ENCODE data around the gene GRM4. TPM values are rescaled to one million over a fixed set of nuclear protein-coding genes. Genes with fewer than 3 reads are reported as not detected.
A peak's percentile ranks its signal among the peaks of the same experiment; 100 is the strongest.

GRM4 gene
- total and polyA plus RNA-seq, 9 of the 15 experiments (the other 6 are each of a cell fraction or from before 2014, with no cell fraction given) = 0.18 TPM; not detected in 8

- H4K20me1 ChIP-seq (replicated peaks; ENCODE audit: control insufficient read depth, insufficient read depth, low read length) = peaks cover 13% of the 10 kb centered on the region
- no peak overlapping the region for H3K4me2 ChIP-seq (ENCODE audit: insufficient read depth, low read length)
- H3K4me3 ChIP-seq = no peak overlapping the region
- no peak overlapping the region for H3K9ac ChIP-seq (ENCODE audit: insufficient read depth in 1 of 2, low read depth in 2 of 2, low read length in 2 of 2)
- H3K4me1 ChIP-seq (replicated peaks in 1 of 2; ENCODE audit: control insufficient read depth in 2 of 2, insufficient read depth in 2 of 2, low read length in 2 of 2) = peaks cover 0 to 13% of the 10 kb centered on the region in 2 experiments; a peak in 2 of 5 replicates
- DNase-seq (ENCODE audit: extremely low read depth in 1 of 4, low spot score in 3 of 4) = no peak
- no peak overlapping the region for H3K27ac ChIP-seq (ENCODE audit: extremely low read depth, low read depth, low read length)
- no peaks in the 10 kb centered on the region for H3K79me2 ChIP-seq (ENCODE audit: control insufficient read depth, insufficient read depth, low read length)
- in situ Hi-C loops (cut with MboI) (no loop called here), intact Hi-C loops (cut with micrococcal nuclease) (no loop called here)
- POLR2A ChIA-PET = interaction anchor here (0.6 to 0.9 kb wide), 3 partner anchors 11 to 451 kb away, joined by 3 read pairs; no protein-coding TSS in a partner anchor
- TF ChIP-seq MEIS2 (IDR thresholded peaks at IDR 0.05; ENCODE audit: partially characterized antibody) (no peak), U2AF1 (optimal IDR thresholded peaks at IDR 0.05; ENCODE audit: low read depth, low read length) (no peak), PHF21A (IDR thresholded peaks at IDR 0.05; ENCODE audit: borderline replicate concordance, low read depth) (no peak), RFX1 (IDR thresholded peaks at IDR 0.05) (no peak), CBX3 (IDR thresholded peaks at IDR 0.05; ENCODE audit: borderline replicate concordance in 1 of 2, low read length in 2 of 2) (no peak), ZNF347 (CRISPR knock-in tag; IDR thresholded peaks at IDR 0.05; ENCODE audit: low read depth) (no peak)
- H3K27me3 ChIP-seq (ENCODE audit: control insufficient read depth in 2 of 2, insufficient read depth in 2 of 2, low read length in 2 of 2) = peaks cover 33 to 63% of the 10 kb centered on the region in 2 experiments; a peak in 4 of 5 replicates
- no peaks in the 10 kb centered on the region for H3K9me1 ChIP-seq (ENCODE audit: control insufficient read depth, insufficient read depth, low read length)
- H3K36me3 ChIP-seq (ENCODE audit: control insufficient read depth, insufficient read depth, low read length) = no peaks in the 10 kb centered on the region
- H3K9me3 ChIP-seq (replicated peaks; ENCODE audit: control insufficient read depth, insufficient read depth, low read depth, low read length) = no peaks in the 10 kb centered on the region
- CTCF ChIA-PET (ENCODE audit: low intra/inter-chr PET ratio) = no interaction called here
- WGBS (ENCODE audit: insufficient coverage, low coverage, missing lambda C conversion rate) = 1% methylated on average over 4 of the region's 4 CpGs
- H2AFZ ChIP-seq (ENCODE audit: low read depth, low read length) = no peak overlapping the region
- no peak for FAIRE-seq
- BruUV-seq (replicated peaks) = no TSS peak
- no peak for ATAC-seq
These were observed 7.7 kb downstream of the GRM4 start for GRCh38 chr6:34138191-34138590.

GRCh38 chr6:34135541-34135940 lies 10.3 kb downstream of the GRM4 start:
- no TSS peak for BruUV-seq (replicated peaks)
- CTCF ChIA-PET (ENCODE audit: low intra/inter-chr PET ratio) = no interaction called here
- TF ChIP-seq CEBPG (CRISPR knock-in tag; IDR thresholded peaks at IDR 0.05) (no peak), CEBPG (tag; conservative IDR thresholded peaks at IDR 0.05 in 1 of 2, IDR thresholded peaks at IDR 0.05 in 1 of 2) (peak in 1 of 2 experiments; percentile 80; a peak in 2 of 4 replicates), RCOR1 (IDR thresholded peaks at IDR 0.05; ENCODE audit: borderline replicate concordance in 1 of 2, low read depth in 2 of 2, low read length in 2 of 2) (peak in 1 of 2 experiments; percentile 18; a peak in 1 of 4 replicates), PBX2 (CRISPR knock-in tag; IDR thresholded peaks at IDR 0.05; ENCODE audit: low read depth) (no peak), PBX2 (tag; conservative IDR thresholded peaks at IDR 0.05; ENCODE audit: low read depth) (0 out of 2 replicates have a peak, but pooled peaks have one; percentile 8), ZC3H4 (CRISPR knock-in tag; IDR thresholded peaks at IDR 0.05; ENCODE audit: borderline replicate concordance) (no peak), CTBP1 (IDR thresholded peaks at IDR 0.05; ENCODE audit: borderline replicate concordance) (peak; percentile 64), MEIS2 (IDR thresholded peaks at IDR 0.05; ENCODE audit: partially characterized antibody) (peak; percentile 76)

More at GRCh38 chr6:34135541-34135940, 10.3 kb downstream of the GRM4 start:
- Histone ChIP-seq H3K9me1 (ENCODE audit: control insufficient read depth, insufficient read depth, low read length) (no peaks in the 10 kb centered on the region), H3K4me3 (no peak overlapping the region), H3K27ac (ENCODE audit: extremely low read depth, low read depth, low read length) (no peak overlapping the region), H3K4me1 (replicated peaks in 1 of 2; ENCODE audit: control insufficient read depth in 2 of 2, insufficient read depth in 2 of 2, low read length in 2 of 2) (peaks cover 0 to 5% of the 10 kb centered on the region in 2 experiments; a peak in 1 of 5 replicates), H3K36me3 (ENCODE audit: control insufficient read depth, insufficient read depth, low read length) (no peaks in the 10 kb centered on the region), H3K79me2 (ENCODE audit: control insufficient read depth, insufficient read depth, low read length) (no peaks in the 10 kb centered on the region), H3K27me3 (ENCODE audit: control insufficient read depth in 2 of 2, insufficient read depth in 2 of 2, low read length in 2 of 2) (peaks cover 15 to 44% of the 10 kb centered on the region in 2 experiments; a peak in 4 of 5 replicates), H4K20me1 (replicated peaks; ENCODE audit: control insufficient read depth, insufficient read depth, low read length) (peaks cover 20% of the 10 kb centered on the region), H3K4me2 (ENCODE audit: insufficient read depth, low read length) (no peak overlapping the region), H2AFZ (ENCODE audit: low read depth, low read length) (no peak overlapping the region), H3K9ac (ENCODE audit: insufficient read depth in 1 of 2, low read depth in 2 of 2, low read length in 2 of 2) (no peak overlapping the region), H3K9me3 (replicated peaks; ENCODE audit: control insufficient read depth, insufficient read depth, low read depth, low read length) (no peaks in the 10 kb centered on the region)
- FAIRE-seq = no peak
- in situ Hi-C loops (cut with MboI) (no loop called here), intact Hi-C loops (cut with micrococcal nuclease) (no loop called here)
- no peak; the same call in 1 of the 3 replicates for ATAC-seq
- DNase-seq (ENCODE audit: extremely low read depth in 1 of 4, low spot score in 3 of 4) = no peak
- 3% methylated on average over 2 of the region's 2 CpGs for WGBS (ENCODE audit: insufficient coverage, low coverage, missing lambda C conversion rate)
- POLR2A ChIA-PET = interaction anchor here (0.7 to 1.4 kb wide), 3 partner anchors 11 to 80 kb away, joined by 3 read pairs; no protein-coding TSS in a partner anchor
